GM18511 (cell line): Measurements from ENCODE around the gene GPR75.

ENCODE experiments used
- ATAC-seq: cut with Tn5 transposase; IDR thresholded peaks from one replicate; pipeline ENCODE4 v1.9.1; 2021; ENCODE audit warnings: mild to moderate bottlenecking, moderate library complexity; ENCODE audit not compliant: unreplicated experiment

GPR75 gene

DNA sequence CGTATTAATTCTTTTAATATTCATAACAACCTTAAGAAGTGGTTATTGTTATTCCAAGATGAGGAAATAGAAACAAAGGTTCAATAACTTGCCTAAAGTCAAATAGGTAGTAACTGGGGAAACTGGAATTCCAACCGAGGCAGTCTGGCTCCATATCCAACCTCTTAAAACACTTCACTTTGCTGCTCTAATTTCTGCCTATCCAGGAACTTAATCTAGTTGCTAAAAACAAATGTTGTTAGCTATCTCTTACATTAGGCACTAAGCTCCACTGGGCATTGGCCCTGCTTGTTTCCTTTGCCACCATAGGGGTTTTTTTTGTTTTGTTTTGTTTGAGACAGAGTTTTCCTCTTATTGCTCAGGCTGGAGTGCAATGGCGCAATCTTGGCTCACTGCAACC, 48.2 kb downstream of the GPR75 start:
- no peak for ATAC-seq
